GM18520 (cell line): ENCODE data around the gene MTREX.

Experiments
- ATAC-seq: cut with Tn5 transposase; IDR thresholded peaks from one replicate; pipeline ENCODE4 v1.9.1; 2021; ENCODE audit not compliant: unreplicated experiment

MTREX gene

DNA sequence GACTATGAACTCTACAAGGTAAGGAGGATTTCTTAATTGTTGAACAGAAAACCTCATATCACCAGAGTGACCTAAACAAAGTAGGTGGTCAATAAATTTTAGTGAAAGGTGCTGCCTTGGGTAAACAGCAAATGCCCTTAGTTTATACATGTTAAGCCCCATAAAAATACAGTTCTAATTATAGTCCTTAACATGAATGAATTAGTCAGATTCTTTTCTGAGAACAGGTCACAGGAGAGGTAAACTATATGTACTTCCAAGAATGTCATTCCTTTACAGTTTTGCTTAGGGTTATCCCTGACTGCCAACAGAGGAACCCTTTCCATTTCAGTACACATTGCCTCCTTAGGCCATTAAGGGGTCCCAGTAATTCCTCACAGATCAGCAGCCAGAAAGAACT, 162.1 kb downstream of the MTREX start:
- no peak for ATAC-seq

DNA sequence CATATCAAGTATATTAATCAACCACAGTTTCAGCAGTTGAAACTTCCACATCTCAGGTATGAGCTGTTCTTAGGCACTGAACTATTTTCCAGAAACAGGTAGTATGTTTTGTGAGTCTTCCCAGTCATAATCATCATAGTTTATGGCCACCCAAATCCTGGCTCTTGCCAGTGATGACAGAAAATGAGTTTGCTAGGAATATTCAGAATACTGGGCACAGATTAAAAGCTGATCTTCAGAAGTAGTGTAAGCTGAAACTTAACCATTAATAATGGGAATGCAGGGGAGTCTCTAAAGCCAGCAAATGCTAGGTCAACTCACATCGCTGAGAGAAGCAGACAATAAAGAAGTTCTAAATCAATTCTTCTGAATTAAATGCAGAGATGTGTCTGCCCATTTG, 162.5 kb downstream of the MTREX start:
- ATAC-seq = no peak

DNA sequence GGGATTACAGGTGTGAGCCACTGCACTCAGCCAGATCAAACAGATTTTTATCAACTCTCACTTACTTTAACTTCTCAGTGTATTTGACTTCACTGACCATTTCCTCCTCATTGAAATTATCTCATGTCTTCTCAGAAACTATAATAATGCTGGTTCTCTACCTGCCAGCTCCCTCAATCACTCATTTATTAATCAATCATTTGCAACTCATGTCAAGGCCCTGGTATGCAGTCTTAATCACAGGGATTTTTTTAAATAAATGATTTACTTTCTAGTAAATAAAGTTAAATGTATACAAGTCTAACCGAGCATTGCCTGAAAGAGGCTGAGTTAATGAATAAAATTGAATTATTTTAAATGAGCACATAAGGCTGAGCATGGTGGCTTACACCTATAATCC, 163.7 kb downstream of the MTREX start:
- ATAC-seq = no peak

DNA sequence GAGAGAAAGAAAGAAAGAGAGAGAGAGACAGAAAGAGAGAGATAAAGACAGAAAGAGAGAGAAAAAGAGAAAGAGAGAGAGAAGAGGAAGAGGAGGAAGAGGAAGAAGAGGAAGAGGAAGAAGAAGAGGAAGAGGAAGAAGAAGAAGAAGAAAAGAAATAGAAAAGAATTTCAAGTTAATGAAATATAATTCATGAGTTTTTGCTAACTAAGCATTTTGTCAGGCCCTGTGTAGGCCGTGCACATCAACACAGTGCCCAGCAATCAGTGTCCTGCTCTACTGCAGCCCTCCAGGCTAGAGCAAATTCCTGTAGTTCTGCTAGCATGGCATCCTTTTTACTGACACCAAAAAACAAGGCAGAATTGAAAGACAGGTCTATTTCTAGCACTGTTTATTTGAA, 164.9 kb downstream of the MTREX start:
- no peak for ATAC-seq
